ENCODE results near the gene STPG2. TPM values are rescaled to one million over a fixed set of nuclear protein-coding genes. Genes with fewer than 3 reads are reported as not detected.

STPG2 gene
- total RNA-seq, 1 experiment from 2014 or later = 0.35 TPM

Other genes with a start within 250 kb of the STPG2 start
- gene RAP1GDS1, start 117.9 kb upstream of the STPG2 start, total RNA-seq (2021) = 21.5 and 25.7 TPM in 2 replicates